GM12872 (cell line): ENCODE results near the gene LRTM2.

ENCODE experiments used
- TF ChIP-seq, protein P1 (sequence below): IDR thresholded peaks from 3 replicates; pipeline ENCODE4 v1.5.1; 2011; ENCODE audit warnings: low read depth, mild to moderate bottlenecking, low read length, moderate library complexity; ENCODE audit not compliant: insufficient read depth

LRTM2 gene

DNA sequence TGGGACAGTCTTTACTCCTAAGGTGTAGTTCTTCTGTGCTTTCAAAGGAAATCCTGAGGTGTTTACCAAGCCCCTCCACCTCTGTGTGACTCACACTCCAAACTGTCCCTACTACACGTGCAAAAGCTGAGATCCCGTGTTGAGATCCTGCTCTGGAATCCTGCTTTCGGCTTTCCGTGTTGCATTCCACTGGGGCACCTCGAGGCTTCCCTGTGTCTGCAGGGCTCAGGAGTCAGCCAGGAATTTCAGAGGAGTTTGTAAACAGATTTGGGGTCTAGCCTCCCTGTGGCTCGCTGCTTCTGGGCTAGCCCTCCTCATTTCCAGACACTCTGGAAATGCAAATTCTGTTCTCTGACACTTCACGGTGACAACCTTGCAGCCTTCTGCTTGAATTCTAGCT is 49.7 kb downstream of the LRTM2 start:
- TF ChIP-seq, protein P1, sequence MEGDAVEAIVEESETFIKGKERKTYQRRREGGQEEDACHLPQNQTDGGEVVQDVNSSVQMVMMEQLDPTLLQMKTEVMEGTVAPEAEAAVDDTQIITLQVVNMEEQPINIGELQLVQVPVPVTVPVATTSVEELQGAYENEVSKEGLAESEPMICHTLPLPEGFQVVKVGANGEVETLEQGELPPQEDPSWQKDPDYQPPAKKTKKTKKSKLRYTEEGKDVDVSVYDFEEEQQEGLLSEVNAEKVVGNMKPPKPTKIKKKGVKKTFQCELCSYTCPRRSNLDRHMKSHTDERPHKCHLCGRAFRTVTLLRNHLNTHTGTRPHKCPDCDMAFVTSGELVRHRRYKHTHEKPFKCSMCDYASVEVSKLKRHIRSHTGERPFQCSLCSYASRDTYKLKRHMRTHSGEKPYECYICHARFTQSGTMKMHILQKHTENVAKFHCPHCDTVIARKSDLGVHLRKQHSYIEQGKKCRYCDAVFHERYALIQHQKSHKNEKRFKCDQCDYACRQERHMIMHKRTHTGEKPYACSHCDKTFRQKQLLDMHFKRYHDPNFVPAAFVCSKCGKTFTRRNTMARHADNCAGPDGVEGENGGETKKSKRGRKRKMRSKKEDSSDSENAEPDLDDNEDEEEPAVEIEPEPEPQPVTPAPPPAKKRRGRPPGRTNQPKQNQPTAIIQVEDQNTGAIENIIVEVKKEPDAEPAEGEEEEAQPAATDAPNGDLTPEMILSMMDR, result no peak

DNA sequence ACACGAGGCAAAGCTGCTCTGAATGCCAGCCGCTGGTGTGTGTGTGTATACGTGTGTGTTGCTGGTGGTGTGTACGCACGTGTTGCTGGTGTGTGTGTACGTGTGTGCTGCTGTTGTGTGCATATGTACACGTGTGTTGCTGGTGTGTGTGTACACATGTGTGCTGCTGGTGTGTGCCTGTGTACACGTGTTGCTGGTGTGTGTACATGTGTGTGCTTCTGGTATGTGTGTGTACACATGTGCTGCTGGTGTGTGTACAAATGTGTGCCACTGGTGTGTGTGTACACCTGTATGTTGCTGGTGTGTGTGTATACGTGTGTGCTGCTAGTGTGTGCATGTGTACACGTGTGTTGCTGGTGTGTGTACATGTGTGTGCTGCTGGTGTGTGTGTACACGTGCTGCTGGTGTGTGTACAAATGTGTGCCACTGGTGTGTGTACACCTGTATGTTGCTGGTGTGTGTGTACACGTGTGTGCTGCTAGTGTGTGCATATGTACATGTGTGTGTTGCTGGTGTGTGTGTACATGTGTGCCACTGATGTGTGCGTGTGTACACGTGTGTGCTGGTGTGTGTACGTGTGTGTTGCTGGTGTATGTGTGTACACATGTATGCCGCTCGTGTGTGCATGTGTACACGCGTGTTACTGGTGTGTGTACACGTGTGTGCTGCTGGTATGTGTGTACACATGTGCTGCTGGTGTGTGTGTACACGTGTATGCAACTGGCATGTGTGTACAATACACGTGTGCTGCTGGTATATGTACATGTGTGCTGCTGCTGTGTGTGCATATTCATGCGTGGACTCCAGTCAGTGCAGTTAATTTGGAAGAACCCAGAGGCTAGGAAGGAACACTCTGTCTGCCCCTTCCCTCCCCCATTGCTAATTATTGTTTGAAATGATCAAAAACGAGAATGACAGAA is 50.9 kb downstream of the LRTM2 start:
- TF ChIP-seq, protein P1, result no peak

DNA sequence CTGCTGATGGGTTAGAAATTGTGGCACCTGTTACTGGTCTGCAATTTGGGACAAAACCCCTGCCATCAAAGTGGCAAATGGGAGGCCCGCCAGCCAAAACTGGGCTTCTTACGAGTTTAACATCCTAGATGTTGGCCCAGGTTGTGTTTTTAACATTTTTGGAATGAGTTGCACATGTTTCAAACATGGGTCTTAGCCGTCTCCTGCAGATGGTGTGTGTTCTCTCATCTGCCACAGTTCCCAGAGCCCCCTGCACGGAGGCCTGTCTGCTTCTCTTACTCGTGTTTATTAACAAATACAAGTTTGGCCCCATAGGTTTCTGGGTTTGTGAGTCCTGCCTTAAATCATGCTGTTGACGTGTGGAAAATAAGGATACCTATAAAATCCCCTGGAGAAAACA is 51.6 kb downstream of the LRTM2 start:
- TF ChIP-seq, protein P1, result no peak

DNA sequence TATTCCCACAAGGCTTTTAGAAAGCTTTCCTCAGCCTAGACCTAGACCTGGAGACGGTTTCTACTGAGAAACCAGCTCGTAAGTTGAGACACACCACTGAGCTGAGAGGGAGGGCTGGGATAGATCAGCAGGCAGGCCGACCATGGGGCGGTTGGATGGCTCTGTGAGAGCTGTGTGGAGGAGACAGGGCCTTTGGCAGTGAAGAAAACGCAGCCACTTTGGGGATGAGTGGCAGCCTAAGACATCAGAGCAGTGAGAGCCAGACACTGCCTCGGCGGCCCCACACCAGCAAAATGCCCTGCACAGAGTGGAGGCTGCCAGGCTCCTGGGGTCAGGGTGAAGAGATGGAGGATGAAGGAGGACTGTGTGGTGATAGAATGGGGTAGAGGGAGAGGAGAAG is 52.1 kb downstream of the LRTM2 start:
- TF ChIP-seq, protein P1, result no peak

DNA sequence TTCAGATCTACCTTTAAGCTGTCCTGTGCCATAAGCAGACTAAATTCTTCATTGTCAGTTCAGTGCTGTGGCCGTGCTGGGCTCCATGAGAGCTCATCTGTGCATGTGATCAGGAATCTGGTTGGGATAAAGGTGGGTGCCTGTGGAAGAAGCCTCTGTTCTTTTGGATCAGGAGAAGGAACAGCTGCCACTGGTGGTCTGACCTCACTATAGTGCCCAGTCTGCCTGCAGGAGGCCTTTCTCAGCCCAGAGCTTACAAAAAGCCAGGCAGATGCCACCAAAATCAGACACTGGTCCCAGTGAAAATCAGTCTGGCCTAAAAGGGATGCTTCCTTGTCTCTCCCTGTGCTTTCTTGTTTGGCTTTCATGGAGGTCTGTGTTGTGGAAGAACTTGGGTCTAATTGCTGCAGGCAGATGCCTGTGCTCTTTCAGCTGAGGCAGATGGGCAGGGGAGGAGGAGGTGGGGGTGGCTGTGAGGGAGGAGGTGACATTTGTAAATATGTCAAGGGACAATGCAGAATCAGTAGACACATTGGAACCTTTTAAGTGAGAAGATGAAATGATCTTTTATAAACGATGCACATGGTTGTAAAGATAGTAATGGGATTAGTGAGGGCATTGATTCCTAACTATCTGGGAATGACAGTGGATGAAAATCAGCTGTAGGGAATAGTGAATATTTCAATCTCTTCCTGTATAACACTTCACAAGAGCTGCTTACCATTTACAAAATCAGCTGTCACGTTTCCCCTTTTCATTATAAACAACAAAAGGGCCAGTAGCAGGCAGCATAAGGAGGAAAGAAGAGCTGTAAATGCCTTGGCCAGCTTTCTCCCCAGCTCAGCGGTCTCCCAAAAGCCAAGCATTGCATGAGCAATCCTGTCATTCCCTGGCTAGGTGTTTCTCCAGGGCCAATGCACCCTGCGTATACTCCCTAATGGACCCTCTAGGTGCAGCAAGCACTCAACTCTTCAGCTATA is 53.5 kb downstream of the LRTM2 start:
- TF ChIP-seq, protein P1, result no peak

DNA sequence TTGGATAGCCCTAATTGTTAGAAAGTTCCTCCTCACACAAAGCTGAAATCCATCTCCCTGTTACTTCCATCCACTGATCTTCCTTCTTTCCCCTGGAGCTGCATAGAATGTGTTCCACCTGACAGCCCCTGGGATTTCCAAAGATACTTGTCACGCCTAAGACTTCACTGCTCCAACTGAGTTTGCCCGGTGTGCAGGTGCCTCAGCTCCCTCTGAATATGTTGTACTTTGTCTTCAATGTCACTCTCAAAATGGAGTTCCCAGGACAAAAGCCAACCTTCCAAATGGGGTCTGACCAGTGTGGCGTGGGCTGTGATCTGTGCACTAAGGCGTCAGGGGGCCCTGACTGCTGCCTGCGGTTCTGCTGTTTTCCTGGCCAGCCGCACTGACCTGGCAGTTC is 55.2 kb downstream of the LRTM2 start:
- TF ChIP-seq, protein P1, result no peak

DNA sequence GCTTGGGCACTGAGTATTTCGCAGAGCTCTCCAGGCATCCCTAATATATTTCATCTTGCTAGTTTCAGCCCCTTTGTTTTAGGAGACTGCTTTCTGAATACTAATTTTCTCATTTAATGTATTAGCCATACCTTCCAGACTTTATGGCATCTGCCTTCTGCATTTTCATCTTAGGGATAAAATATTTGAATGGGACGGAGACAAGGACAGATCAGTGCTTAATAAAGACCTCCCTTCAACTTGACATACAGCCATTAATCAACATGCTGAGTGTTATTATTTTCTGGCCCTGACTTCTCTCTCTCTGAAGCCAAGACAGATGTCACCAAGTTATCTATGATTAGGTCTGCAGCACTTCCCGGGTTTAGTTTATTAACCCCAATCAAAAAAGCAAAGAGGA is 55.7 kb downstream of the LRTM2 start:
- TF ChIP-seq, protein P1, result no peak
